Lower leg skin (tissue), 4 donors: Measurements from ENCODE around the gene CDH22. TPM values are rescaled to one million over a fixed set of nuclear protein-coding genes. Genes with fewer than 3 reads are reported as not detected.
A peak's percentile ranks its signal among the peaks of the same experiment; 100 is the strongest.

Experiments used
- DNase-seq, 2 donors: peaks; one replicate each; pipeline ENCODE4 v3.0.0-alpha.2; 2019; ENCODE audit warnings: low spot score in 2 of 2
- H3K4me3 ChIP-seq: fragments of 200-600 bp; sonication (generic); 2 replicates; pipeline ENCODE4 v1.5.1; 2017; ENCODE audit warnings: mild to moderate bottlenecking, low read depth; ENCODE audit not compliant: poor library complexity, severe bottlenecking
- POLR2A ChIP-seq, 2 donors: fragments of 450-650 bp; IDR thresholded peaks; one replicate each; pipeline ENCODE4 v1.6.1; 2016 to 2017; ENCODE audit warnings: antibody characterized with exemption in 2 of 2, mild to moderate bottlenecking in 1 of 2, moderate library complexity in 1 of 2
- WGBS, 2 donors: methylation state at CpG; one replicate each; pipeline ENCODE4 v1.1.5; 2018; 5-methylcytosine and 5-hydroxymethylcytosine counted together
- intact Hi-C: fragments of 100-400 bp; cut with DNase I; formaldehyde crosslinking; loops from one replicate; pipeline ENCODE4 v1.15.0; 2023; ENCODE audit warnings: low total_unique reads
- total RNA-seq, 4 donors: library from RNA; depleted of rRNA; stranded (reverse); fragments of >200 nt; gene quantifications; one replicate each; pipeline ENCODE4 v1.1.0, GENCODE V29; 2016
- TF ChIP-seq, protein P1 (sequence below), 3 donors: fragments of 450-650 bp; IDR thresholded peaks; one replicate each; pipeline ENCODE4 v1.5.1; 2016; ENCODE audit warnings: antibody characterized with exemption in 3 of 3, mild to moderate bottlenecking in 3 of 3, moderate library complexity in 2 of 3

CDH22 gene
- total RNA-seq, 4 donors from 2014 or later: 1.6 to 3.0 (median 2.0) TPM

DNA sequence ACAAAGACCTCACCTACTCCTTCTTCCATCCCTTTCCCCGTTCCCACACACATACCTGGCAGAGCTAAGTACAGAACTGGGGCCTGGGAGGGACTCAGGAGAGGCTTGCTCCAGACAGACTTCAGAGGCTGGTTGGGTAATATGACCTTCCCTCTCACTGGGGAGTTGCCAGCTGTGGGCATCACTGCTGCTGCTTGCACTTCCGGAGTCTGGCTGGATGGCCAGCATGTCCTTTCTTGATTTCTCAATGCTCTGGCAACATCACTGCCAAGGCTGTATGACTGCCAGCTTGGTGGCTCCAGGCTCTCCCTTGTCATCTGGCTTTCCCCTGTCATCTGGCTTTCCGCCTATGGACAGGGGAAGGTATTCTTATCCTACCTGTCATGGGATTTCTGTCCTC is 47.8 kb downstream of the CDH22 start:
- TF ChIP-seq POLR2A (IDR thresholded peaks at IDR 0.05): no peak
- TF ChIP-seq, protein P1, sequence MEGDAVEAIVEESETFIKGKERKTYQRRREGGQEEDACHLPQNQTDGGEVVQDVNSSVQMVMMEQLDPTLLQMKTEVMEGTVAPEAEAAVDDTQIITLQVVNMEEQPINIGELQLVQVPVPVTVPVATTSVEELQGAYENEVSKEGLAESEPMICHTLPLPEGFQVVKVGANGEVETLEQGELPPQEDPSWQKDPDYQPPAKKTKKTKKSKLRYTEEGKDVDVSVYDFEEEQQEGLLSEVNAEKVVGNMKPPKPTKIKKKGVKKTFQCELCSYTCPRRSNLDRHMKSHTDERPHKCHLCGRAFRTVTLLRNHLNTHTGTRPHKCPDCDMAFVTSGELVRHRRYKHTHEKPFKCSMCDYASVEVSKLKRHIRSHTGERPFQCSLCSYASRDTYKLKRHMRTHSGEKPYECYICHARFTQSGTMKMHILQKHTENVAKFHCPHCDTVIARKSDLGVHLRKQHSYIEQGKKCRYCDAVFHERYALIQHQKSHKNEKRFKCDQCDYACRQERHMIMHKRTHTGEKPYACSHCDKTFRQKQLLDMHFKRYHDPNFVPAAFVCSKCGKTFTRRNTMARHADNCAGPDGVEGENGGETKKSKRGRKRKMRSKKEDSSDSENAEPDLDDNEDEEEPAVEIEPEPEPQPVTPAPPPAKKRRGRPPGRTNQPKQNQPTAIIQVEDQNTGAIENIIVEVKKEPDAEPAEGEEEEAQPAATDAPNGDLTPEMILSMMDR (IDR thresholded peaks at IDR 0.05): no peak
- no peak overlapping the region for H3K4me3 ChIP-seq
- intact Hi-C loops: no loop called here
- WGBS, 2 donors: 58 to 64% methylated on average over 3 of the region's 3 CpGs
- DNase-seq: no peak

DNA sequence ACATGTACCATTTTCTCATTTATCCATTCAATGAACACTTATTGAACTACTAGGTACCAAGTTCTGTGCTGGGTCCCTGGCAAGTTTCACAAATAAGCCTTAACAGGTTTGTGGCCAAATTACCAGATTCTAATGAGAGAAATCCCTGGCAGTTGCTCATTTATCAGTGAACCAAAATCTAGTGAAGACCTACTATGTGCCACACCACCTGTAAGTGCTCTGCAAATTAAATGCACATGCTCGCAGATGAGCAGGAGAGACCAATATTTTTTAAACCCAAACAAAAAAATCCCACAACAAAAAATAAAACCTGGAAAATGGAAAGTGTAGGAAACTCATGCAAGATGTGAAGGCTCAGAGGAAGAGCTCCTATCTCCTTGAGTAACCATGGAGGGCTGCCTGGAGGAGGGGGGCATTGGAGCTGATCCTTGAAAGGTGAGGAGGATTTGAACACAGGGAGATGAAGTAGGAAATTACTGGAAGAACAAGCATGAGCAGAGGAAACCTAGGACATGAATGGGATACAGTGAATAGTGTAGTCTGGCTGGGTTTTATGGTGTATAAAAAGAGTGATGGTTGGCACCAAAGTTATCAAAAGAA is 48.9 kb downstream of the CDH22 start:
- DNase-seq: no peak
- WGBS, 2 donors: 90 to 92% methylated on average over 1 of the region's 1 CpG
- no peak for TF ChIP-seq POLR2A (IDR thresholded peaks at IDR 0.05)
- TF ChIP-seq, protein P1 (IDR thresholded peaks at IDR 0.05): no peak
- H3K4me3 ChIP-seq: no peak overlapping the region
- intact Hi-C loops: no loop called here

DNA sequence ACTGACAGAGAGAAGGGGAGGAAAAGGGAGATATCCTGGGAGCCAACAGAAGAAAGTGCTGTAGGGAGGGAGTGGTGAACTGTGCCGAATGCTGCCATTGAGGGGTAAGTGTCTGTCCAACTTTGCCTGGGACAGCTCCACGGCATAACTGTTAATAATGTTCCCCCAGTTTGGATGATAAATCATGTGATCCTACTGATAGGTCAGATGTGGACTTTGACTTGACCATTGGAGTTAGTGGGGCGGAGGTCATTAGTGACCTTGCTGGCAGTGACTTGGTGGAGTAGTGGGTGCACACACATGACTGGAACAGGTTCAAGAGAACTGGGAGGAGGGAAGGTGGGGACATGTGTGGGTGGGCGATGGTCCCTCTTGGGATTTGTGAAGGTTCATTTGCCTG is 50.4 kb downstream of the CDH22 start:
- WGBS, 2 donors: 67 to 81% methylated on average over 4 of the region's 4 CpGs
- no peak for DNase-seq
- TF ChIP-seq POLR2A (IDR thresholded peaks at IDR 0.05): no peak
- TF ChIP-seq, protein P1 (IDR thresholded peaks at IDR 0.05): no peak
- intact Hi-C loops: no loop called here
- no peak overlapping the region for H3K4me3 ChIP-seq

DNA sequence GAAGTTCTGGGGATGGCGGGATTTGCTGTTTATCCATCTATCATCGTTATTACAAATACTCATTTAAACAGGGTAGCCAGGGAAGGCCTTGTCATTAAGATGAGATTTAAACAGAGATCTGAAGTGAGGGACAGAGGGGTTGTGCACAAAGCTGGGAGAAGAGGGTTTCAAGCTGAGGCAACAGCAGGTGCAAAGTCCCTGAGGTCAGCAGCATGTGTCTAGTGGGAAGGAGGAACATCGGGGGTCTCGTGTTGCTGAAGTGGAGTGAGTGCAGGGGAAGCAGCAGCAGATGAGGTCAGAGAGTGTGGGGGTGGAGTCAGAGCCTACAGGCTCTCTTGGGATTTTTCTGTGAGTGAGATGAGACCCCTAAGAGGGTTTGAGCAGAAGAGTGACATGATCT is 52.0 kb downstream of the CDH22 start:
- intact Hi-C loops: no loop called here
- no peak for TF ChIP-seq POLR2A (IDR thresholded peaks at IDR 0.05)
- TF ChIP-seq, protein P1 (IDR thresholded peaks at IDR 0.05): no peak
- WGBS, 2 donors: 67 to 75% methylated on average over 4 of the region's 4 CpGs
- no peak for DNase-seq
- H3K4me3 ChIP-seq: no peak overlapping the region

DNA sequence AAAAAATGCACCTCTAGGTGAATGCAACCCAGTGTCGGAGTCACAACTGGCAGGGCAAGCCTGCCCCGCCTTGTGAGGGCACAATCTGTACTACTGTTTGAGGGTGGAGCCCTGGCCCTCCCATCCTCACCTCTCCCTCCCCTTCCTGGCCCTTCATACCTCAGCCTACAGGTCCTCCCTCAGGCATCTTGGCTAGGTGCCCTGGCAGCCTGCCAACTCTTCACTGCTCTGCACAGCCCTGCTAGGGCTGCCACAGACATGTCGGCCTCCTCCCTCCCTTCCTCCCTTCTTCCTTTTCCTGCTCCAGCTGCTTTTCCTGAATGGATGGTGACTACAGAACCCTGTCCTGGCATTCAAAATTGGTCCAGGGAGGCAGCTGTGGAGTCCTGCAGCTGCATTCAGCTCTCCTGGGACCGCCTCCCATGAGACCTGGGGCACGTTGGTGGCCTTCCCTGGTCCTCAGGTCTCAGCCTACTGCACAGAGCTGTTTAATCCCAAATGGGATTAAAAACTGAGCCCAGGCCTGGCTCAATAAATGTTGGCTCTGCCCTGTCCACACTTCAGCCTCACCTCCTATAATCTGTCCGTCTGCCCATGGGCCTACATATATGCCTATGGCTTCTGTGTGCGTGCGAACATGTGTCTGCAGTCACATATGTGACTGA is 52.7 kb downstream of the CDH22 start:
- TF ChIP-seq POLR2A (IDR thresholded peaks at IDR 0.05): no peak
- TF ChIP-seq, protein P1 (IDR thresholded peaks at IDR 0.05): peak in 1 of 3 donors; percentile 35
- no peak overlapping the region for H3K4me3 ChIP-seq
- WGBS, 2 donors: 46 to 54% methylated on average over 8 of the region's 8 CpGs
- peak; percentile 41 to 93 for DNase-seq
- intact Hi-C loops: no loop called here
